Measurements from ENCODE around the gene CLRN3.

CLRN3 gene

GRCh38 chr10:127851661-127852194, 41.0 kb downstream of the CLRN3 start:
- H3K27me3 ChIP-seq (replicated peaks; ENCODE audit: control insufficient read depth, insufficient read depth, low read length): peaks cover 48% of the 10 kb centered on the region
- no peaks in the 10 kb centered on the region for H3K4me1 ChIP-seq (ENCODE audit: control insufficient read depth, insufficient read depth, low read length)
- H3K36me3 ChIP-seq (ENCODE audit: control insufficient read depth, insufficient read depth, low read length, severe bottlenecking): no peaks in the 10 kb centered on the region
- H3K4me3 ChIP-seq (ENCODE audit: low read length): no peak overlapping the region
- no peaks in the 10 kb centered on the region for H3K9me3 ChIP-seq (ENCODE audit: control insufficient read depth, low read length)
- no peak for DNase-seq (ENCODE audit: low read depth)
- H3K9ac ChIP-seq (ENCODE audit: low read length): no peak overlapping the region

DNA sequence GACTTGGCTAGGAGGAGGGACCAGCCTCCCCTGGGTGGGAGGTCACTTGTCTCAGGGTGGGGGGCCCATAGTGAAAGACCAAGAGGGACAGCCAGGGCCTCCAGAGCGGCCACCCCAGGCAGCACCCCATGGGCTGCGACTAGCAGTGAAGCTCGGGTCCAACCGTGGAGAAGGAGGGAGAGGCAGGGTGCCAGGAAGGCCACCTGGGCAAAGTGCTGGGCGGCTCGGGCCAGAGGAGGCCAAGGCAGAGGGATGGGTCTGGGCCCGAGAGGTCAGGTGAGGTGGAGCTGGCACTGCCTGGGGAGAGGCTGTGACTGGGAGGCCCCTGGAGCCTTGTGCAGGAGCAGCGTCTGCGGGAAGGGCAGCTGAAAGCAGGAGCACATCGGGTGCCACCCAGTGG, 41.8 kb downstream of the CLRN3 start:
- H3K4me3 ChIP-seq (ENCODE audit: low read length): no peak overlapping the region
- no peaks in the 10 kb centered on the region for H3K4me1 ChIP-seq (ENCODE audit: control insufficient read depth, insufficient read depth, low read length)
- H3K36me3 ChIP-seq (ENCODE audit: control insufficient read depth, insufficient read depth, low read length, severe bottlenecking): no peaks in the 10 kb centered on the region
- H3K9ac ChIP-seq (ENCODE audit: low read length): no peak overlapping the region
- DNase-seq (ENCODE audit: low read depth): no peak
- peaks cover 54% of the 10 kb centered on the region for H3K27me3 ChIP-seq (replicated peaks; ENCODE audit: control insufficient read depth, insufficient read depth, low read length)
- no peaks in the 10 kb centered on the region for H3K9me3 ChIP-seq (ENCODE audit: control insufficient read depth, low read length)

- no peak for DNase-seq (ENCODE audit: low read depth)
- no peaks in the 10 kb centered on the region for H3K36me3 ChIP-seq (ENCODE audit: control insufficient read depth, insufficient read depth, low read length, severe bottlenecking)
- no peak overlapping the region for H3K4me3 ChIP-seq (ENCODE audit: low read length)
- no peak overlapping the region for H3K9ac ChIP-seq (ENCODE audit: low read length)
- H3K27me3 ChIP-seq (replicated peaks; ENCODE audit: control insufficient read depth, insufficient read depth, low read length): peaks cover 58% of the 10 kb centered on the region
- no peaks in the 10 kb centered on the region for H3K4me1 ChIP-seq (ENCODE audit: control insufficient read depth, insufficient read depth, low read length)
- no peaks in the 10 kb centered on the region for H3K9me3 ChIP-seq (ENCODE audit: control insufficient read depth, low read length)
Observed at GRCh38 chr10:127849921-127850320, 42.8 kb downstream of the CLRN3 start.

DNA sequence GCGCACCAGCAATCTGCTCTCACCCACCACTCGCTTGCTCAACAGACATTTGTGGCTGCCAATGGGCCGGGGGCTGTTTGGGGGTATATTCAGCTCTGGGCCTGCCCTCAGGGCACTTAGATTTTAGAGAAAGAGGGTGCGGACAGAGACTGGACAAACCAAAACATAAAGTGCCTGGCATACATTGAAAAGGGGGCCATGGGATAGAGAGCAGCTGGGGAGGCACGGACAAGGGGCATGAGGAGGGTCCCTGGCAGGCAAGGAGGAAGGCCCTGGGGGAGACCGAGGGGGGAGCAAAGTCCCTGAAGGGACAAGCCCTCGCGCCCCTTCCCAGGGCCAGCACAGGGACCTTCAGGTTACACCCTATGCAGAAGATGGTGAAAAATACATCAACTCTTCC, 43.5 kb downstream of the CLRN3 start:
- H3K36me3 ChIP-seq (ENCODE audit: control insufficient read depth, insufficient read depth, low read length, severe bottlenecking): no peaks in the 10 kb centered on the region
- no peaks in the 10 kb centered on the region for H3K9me3 ChIP-seq (ENCODE audit: control insufficient read depth, low read length)
- H3K9ac ChIP-seq (ENCODE audit: low read length): no peak overlapping the region
- no peak for DNase-seq (ENCODE audit: low read depth)
- H3K4me1 ChIP-seq (ENCODE audit: control insufficient read depth, insufficient read depth, low read length): no peaks in the 10 kb centered on the region
- H3K4me3 ChIP-seq (ENCODE audit: low read length): no peak overlapping the region
- H3K27me3 ChIP-seq (replicated peaks; ENCODE audit: control insufficient read depth, insufficient read depth, low read length): peaks cover 65% of the 10 kb centered on the region

DNA sequence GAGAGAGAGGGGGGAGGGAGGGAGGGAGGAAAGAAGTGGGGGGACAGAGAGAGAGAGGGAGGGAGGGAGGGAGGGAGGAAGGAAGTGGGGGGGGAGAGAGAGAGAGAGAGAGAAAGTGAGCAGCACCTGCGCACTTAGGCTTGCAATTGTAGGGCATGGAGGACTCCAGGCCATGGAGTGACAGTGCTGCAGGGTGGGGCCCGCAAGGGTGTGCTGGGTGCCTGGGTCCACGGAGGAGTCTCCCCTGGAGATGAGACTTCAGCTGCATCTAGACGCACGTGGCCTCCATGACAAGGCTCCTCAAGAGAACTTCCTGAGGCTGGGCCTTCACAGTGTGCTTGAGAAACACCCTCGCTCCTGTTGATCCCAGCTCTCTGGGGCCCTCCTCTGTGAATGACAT, 44.5 kb downstream of the CLRN3 start:
- H3K9me3 ChIP-seq (ENCODE audit: control insufficient read depth, low read length): no peaks in the 10 kb centered on the region

GRCh38 chr10:127845756-127846155, 47.0 kb downstream of the CLRN3 start:
- DNase-seq (ENCODE audit: low read depth): no peak
- no peaks in the 10 kb centered on the region for H3K4me1 ChIP-seq (ENCODE audit: control insufficient read depth, insufficient read depth, low read length)
- H3K27me3 ChIP-seq (replicated peaks; ENCODE audit: control insufficient read depth, insufficient read depth, low read length): peaks cover 68% of the 10 kb centered on the region
- H3K9ac ChIP-seq (ENCODE audit: low read length): no peak overlapping the region
- no peaks in the 10 kb centered on the region for H3K36me3 ChIP-seq (ENCODE audit: control insufficient read depth, insufficient read depth, low read length, severe bottlenecking)
- no peaks in the 10 kb centered on the region for H3K9me3 ChIP-seq (ENCODE audit: control insufficient read depth, low read length)
- no peak overlapping the region for H3K4me3 ChIP-seq (ENCODE audit: low read length)

More for the DNA sequence above, 44.5 kb downstream of the CLRN3 start:
- no peaks in the 10 kb centered on the region for H3K36me3 ChIP-seq (ENCODE audit: control insufficient read depth, insufficient read depth, low read length, severe bottlenecking)
- no peaks in the 10 kb centered on the region for H3K4me1 ChIP-seq (ENCODE audit: control insufficient read depth, insufficient read depth, low read length)
- no peak overlapping the region for H3K9ac ChIP-seq (ENCODE audit: low read length)
- no peak for DNase-seq (ENCODE audit: low read depth)
- peaks cover 68% of the 10 kb centered on the region for H3K27me3 ChIP-seq (replicated peaks; ENCODE audit: control insufficient read depth, insufficient read depth, low read length)
- H3K4me3 ChIP-seq (ENCODE audit: low read length): no peak overlapping the region

- Histone ChIP-seq H3K4me3 (ENCODE audit: low read length) (no peak overlapping the region), H3K27me3 (replicated peaks; ENCODE audit: control insufficient read depth, insufficient read depth, low read length) (peaks cover 56% of the 10 kb centered on the region)
Observed at GRCh38 chr10:127840884-127841283, 51.9 kb downstream of the CLRN3 start.

GRCh38 chr10:127836966-127837365, 55.8 kb downstream of the CLRN3 start:
- peaks cover 49% of the 10 kb centered on the region for H3K27me3 ChIP-seq (replicated peaks; ENCODE audit: control insufficient read depth, insufficient read depth, low read length)
- H3K9me3 ChIP-seq (ENCODE audit: control insufficient read depth, low read length): no peaks in the 10 kb centered on the region
- H3K36me3 ChIP-seq (ENCODE audit: control insufficient read depth, insufficient read depth, low read length, severe bottlenecking): no peaks in the 10 kb centered on the region
- no peak overlapping the region for H3K4me3 ChIP-seq (ENCODE audit: low read length)
- H3K9ac ChIP-seq (ENCODE audit: low read length): no peak overlapping the region
- no peak for DNase-seq (ENCODE audit: low read depth)
- no peaks in the 10 kb centered on the region for H3K4me1 ChIP-seq (ENCODE audit: control insufficient read depth, insufficient read depth, low read length)

More at GRCh38 chr10:127840884-127841283, 51.9 kb downstream of the CLRN3 start:
- no peaks in the 10 kb centered on the region for H3K4me1 ChIP-seq (ENCODE audit: control insufficient read depth, insufficient read depth, low read length)
- H3K9ac ChIP-seq (ENCODE audit: low read length): no peak overlapping the region
- no peak for DNase-seq (ENCODE audit: low read depth)
- no peaks in the 10 kb centered on the region for H3K36me3 ChIP-seq (ENCODE audit: control insufficient read depth, insufficient read depth, low read length, severe bottlenecking)
- H3K9me3 ChIP-seq (ENCODE audit: control insufficient read depth, low read length): no peaks in the 10 kb centered on the region

- H3K27me3 ChIP-seq (replicated peaks; ENCODE audit: control insufficient read depth, insufficient read depth, low read length): peaks cover 49% of the 10 kb centered on the region
- no peaks in the 10 kb centered on the region for H3K36me3 ChIP-seq (ENCODE audit: control insufficient read depth, insufficient read depth, low read length, severe bottlenecking)
- no peak overlapping the region for H3K9ac ChIP-seq (ENCODE audit: low read length)
- DNase-seq (ENCODE audit: low read depth): no peak
- no peak overlapping the region for H3K4me3 ChIP-seq (ENCODE audit: low read length)
- H3K9me3 ChIP-seq (ENCODE audit: control insufficient read depth, low read length): no peaks in the 10 kb centered on the region
- no peaks in the 10 kb centered on the region for H3K4me1 ChIP-seq (ENCODE audit: control insufficient read depth, insufficient read depth, low read length)
Observed at GRCh38 chr10:127836176-127836575, 56.6 kb downstream of the CLRN3 start.

DNA sequence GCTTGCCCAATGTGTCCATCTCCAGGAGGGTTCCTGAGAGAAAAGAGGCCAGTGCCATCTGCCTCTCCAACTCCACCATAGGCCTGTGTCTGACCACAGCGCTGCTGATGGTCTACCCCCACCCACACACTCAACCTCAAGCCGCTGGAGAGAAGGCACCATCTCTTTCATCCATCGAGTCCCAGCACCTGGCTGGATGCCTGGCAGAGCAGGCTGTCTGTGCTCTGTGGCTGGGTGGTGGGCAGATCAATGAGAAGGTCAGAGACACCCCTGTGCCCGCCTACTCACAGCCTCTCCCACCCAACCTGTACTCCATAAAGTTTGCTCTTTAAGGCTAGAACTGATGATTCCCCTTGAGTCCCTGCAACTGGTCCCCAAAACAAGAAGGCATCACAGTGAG, 58.0 kb downstream of the CLRN3 start:
- Histone ChIP-seq H3K27me3 (replicated peaks; ENCODE audit: control insufficient read depth, insufficient read depth, low read length) (peaks cover 36% of the 10 kb centered on the region), H3K9ac (ENCODE audit: low read length) (no peak overlapping the region), H3K4me1 (ENCODE audit: control insufficient read depth, insufficient read depth, low read length) (no peaks in the 10 kb centered on the region), H3K9me3 (ENCODE audit: control insufficient read depth, low read length) (no peaks in the 10 kb centered on the region), H3K4me3 (ENCODE audit: low read length) (no peak overlapping the region), H3K36me3 (ENCODE audit: control insufficient read depth, insufficient read depth, low read length, severe bottlenecking) (no peaks in the 10 kb centered on the region)
- DNase-seq (ENCODE audit: low read depth): no peak

DNA sequence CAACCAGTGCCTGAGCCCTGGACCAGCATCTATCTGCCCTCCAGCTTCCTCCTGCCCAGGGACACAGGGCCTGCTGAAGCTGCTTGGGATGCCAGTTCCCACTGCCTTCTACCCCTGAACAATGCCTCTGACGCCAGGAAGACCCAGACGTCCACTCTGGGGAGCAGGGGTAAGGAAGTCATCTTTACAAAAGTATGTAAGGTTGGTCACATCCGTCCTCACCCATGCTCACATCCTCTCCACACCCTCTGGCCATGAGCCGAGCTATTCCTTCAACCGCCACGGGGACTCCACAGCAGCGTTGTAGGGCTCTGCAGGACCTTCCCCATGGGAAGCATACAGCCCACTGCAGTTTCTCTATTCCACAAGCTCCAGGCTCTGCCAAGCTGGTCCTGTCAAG, 58.5 kb downstream of the CLRN3 start:
- Histone ChIP-seq H3K4me1 (ENCODE audit: control insufficient read depth, insufficient read depth, low read length) (no peaks in the 10 kb centered on the region), H3K36me3 (ENCODE audit: control insufficient read depth, insufficient read depth, low read length, severe bottlenecking) (no peaks in the 10 kb centered on the region), H3K9ac (ENCODE audit: low read length) (no peak overlapping the region), H3K9me3 (ENCODE audit: control insufficient read depth, low read length) (no peaks in the 10 kb centered on the region), H3K4me3 (ENCODE audit: low read length) (no peak overlapping the region), H3K27me3 (replicated peaks; ENCODE audit: control insufficient read depth, insufficient read depth, low read length) (peaks cover 36% of the 10 kb centered on the region)
- DNase-seq (ENCODE audit: low read depth): no peak

DNA sequence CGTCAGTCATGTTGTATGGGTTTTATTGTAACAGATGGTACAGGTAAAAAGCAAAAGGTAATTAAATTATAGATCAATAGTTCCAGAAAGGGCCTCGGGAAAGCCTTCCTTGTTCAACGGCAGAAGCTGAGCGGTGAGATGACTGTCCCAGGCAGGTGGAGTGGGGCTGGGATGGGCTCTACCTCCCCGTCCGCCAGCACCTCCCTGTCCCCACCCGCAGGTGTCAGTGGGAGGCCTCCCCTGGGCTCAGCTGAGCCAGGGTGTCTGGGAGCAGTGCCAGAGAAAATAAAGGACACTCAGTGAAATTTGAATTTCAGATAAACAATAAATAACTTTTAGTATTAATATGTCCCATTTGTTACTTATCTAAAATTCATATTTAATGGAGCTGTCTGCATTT, 58.9 kb downstream of the CLRN3 start:
- Histone ChIP-seq H3K9me3 (ENCODE audit: control insufficient read depth, low read length) (no peaks in the 10 kb centered on the region), H3K4me3 (ENCODE audit: low read length) (no peak overlapping the region), H3K27me3 (replicated peaks; ENCODE audit: control insufficient read depth, insufficient read depth, low read length) (peaks cover 38% of the 10 kb centered on the region), H3K9ac (ENCODE audit: low read length) (no peak overlapping the region), H3K4me1 (ENCODE audit: control insufficient read depth, insufficient read depth, low read length) (no peaks in the 10 kb centered on the region), H3K36me3 (ENCODE audit: control insufficient read depth, insufficient read depth, low read length, severe bottlenecking) (no peaks in the 10 kb centered on the region)
- no peak for DNase-seq (ENCODE audit: low read depth)
